ENCODE measurements around the gene CDKL2.

The CDKL2 gene

GRCh38 chr4:75639124-75639695 is 8.9 kb upstream of the CDKL2 start:
- no peak for DNase-seq (ENCODE audit: low read depth in 2 of 2)

- no peak for DNase-seq (ENCODE audit: low read depth in 2 of 2)
These were observed 7.5 kb upstream of the CDKL2 start for GRCh38 chr4:75637827-75638226.

GRCh38 chr4:75637176-75637575 is 6.8 kb upstream of the CDKL2 start:
- no peak for DNase-seq (ENCODE audit: low read depth in 2 of 2)

GRCh38 chr4:75634951-75635350 is 4.6 kb upstream of the CDKL2 start:
- DNase-seq (ENCODE audit: low read depth in 2 of 2), result no peak

- DNase-seq (ENCODE audit: low read depth in 2 of 2), result no peak
These were observed 4.0 kb upstream of the CDKL2 start for GRCh38 chr4:75634281-75634680.

- no peak for DNase-seq (ENCODE audit: low read depth in 2 of 2)
These were observed 3.5 kb upstream of the CDKL2 start for GRCh38 chr4:75633846-75634245.

- DNase-seq (ENCODE audit: low read depth in 2 of 2), result no peak
These were observed 605 bp upstream of the CDKL2 start for GRCh38 chr4:75630937-75631329.

- no peak for DNase-seq (ENCODE audit: low read depth in 2 of 2)
These were observed 1.1 kb downstream of the CDKL2 start for GRCh38 chr4:75629239-75629638.

GRCh38 chr4:75623026-75623425 is 7.3 kb downstream of the CDKL2 start:
- DNase-seq (ENCODE audit: low read depth in 2 of 2), result no peak

- no peak for DNase-seq (ENCODE audit: low read depth in 2 of 2)
These were observed 8.6 kb downstream of the CDKL2 start for GRCh38 chr4:75621715-75622114.

- DNase-seq (ENCODE audit: low read depth in 2 of 2), result no peak
These were observed 18.0 kb downstream of the CDKL2 start for GRCh38 chr4:75612306-75612705.

GRCh38 chr4:75605928-75606327 is 24.4 kb downstream of the CDKL2 start:
- no peak for DNase-seq (ENCODE audit: low read depth in 2 of 2)

GRCh38 chr4:75599647-75600046 is 30.7 kb downstream of the CDKL2 start:
- DNase-seq (ENCODE audit: low read depth in 2 of 2), result no peak

GRCh38 chr4:75598390-75598789 is 31.9 kb downstream of the CDKL2 start:
- no peak for DNase-seq (ENCODE audit: low read depth in 2 of 2)

GRCh38 chr4:75596061-75596460 is 34.3 kb downstream of the CDKL2 start:
- no peak for DNase-seq (ENCODE audit: low read depth in 2 of 2)

- no peak for DNase-seq (ENCODE audit: low read depth in 2 of 2)
These were observed 36.9 kb downstream of the CDKL2 start for GRCh38 chr4:75593393-75593792.

GRCh38 chr4:75584067-75584466 is 46.3 kb downstream of the CDKL2 start:
- DNase-seq (ENCODE audit: low read depth in 2 of 2), result no peak

GRCh38 chr4:75567725-75568124 is 62.6 kb downstream of the CDKL2 start:
- no peak for DNase-seq (ENCODE audit: low read depth in 2 of 2)

- no peak for DNase-seq (ENCODE audit: low read depth in 2 of 2)
These were observed 63.4 kb downstream of the CDKL2 start for GRCh38 chr4:75566911-75567310.

GRCh38 chr4:75565481-75565880 is 64.8 kb downstream of the CDKL2 start:
- DNase-seq (ENCODE audit: low read depth in 2 of 2), result no peak

GRCh38 chr4:75564023-75564422 is 66.3 kb downstream of the CDKL2 start:
- no peak for DNase-seq (ENCODE audit: low read depth in 2 of 2)

GRCh38 chr4:75561789-75562188 is 68.5 kb downstream of the CDKL2 start:
- no peak for DNase-seq (ENCODE audit: low read depth in 2 of 2)

- no peak for DNase-seq (ENCODE audit: low read depth in 2 of 2)
These were observed 72.6 kb downstream of the CDKL2 start for GRCh38 chr4:75557696-75558095.
